Hematopoietic multipotent progenitor cell treated with erythropoietin and hydrocortisone succinate and interleukin-3 and kit ligand, for 15 days (in vitro differentiated cells): Measurements from ENCODE around the gene RNF38.
A peak's percentile ranks its signal among the peaks of the same experiment; 100 is the strongest.
"Not testable (repeated sequence)": the region's sequence is repeated elsewhere in the genome, so short reads cannot be mapped to it uniquely, and the experiment has no call there.

Experiments used
- DNase-seq: peaks from one replicate; pipeline ENCODE4 v3.0.0-alpha.2; 2015; ENCODE audit warnings: low spot score

RNF38 gene

GRCh38 chr9:36407122-36407723 is 7.2 kb upstream of the RNF38 start:
- DNase-seq = peak; percentile 78

GRCh38 chr9:36402536-36402935 is 2.5 kb upstream of the RNF38 start:
- no peak for DNase-seq

DNA sequence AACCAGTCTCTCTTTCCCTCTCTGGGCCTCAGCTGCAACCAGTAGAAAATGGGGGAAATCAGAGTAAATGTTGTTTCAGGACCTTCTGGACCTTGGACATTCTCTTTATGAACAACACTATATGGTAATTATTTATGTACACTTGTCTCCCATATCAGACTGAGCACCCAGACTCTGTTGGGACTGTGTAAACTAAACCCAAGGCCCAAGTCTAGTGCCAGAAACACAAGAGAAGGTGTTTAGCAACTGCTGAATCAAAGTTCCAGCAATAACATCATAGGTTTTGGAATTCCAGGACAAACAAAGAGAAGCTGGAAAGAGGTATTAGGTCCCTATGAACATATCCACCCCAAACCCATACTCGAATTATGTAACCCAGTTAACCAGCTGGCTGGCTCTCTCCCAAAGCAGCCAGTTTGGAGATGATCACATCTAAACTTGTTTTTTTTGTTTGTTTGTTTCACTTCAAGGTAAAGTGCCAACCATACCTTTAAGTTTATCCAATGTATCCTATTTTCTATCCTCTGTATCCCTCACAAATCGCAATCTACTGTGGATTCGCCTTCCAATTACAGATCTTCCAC is 1.9 kb upstream of the RNF38 start:
- DNase-seq = no peak

- DNase-seq = peak; percentile 79
Observed at GRCh38 chr9:36401164-36401740, 1.2 kb upstream of the RNF38 start.

DNA sequence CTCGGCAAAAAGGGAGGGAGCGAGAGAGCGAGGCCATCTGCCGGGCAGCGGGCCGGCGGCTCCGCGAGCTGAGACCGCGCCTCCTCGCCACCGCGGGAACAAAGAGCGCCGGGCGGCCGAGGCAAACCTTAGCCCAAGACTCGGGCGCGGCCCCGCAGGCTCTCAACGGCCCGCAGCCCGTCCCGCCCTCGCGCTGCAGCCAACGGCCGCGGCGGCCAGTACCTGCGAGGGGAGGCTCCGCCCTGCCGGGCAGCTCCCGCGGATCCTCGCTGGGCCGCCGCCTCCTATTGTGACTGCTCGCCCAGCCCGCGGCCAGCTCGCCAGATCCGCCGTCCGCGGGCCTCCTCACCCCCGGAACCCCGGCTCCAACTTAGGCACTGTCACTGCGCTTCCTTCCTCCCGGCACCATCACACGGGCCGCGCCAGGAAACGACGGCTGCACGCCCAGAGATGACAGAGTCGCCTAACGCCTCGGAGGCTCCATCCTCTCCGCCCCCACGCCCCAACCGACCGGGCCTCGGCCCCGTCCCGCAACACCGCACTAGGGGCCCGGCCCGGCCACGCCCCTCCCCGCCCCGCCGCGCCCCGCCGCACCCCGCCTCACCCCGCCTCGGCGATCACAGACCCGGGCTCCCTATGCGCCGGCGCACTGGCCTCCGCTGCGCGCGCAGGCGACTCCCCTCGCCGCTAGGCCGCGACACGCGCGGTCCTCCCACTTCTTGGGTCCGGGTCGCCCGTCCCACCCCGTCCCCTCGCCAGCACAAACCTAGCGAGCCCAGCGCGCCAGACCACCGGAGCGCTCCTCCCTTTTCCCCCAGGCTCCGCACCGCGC is 479 bp upstream of the RNF38 start:
- DNase-seq = peak; percentile 85

GRCh38 chr9:36398745-36399144 is 1.3 kb downstream of the RNF38 start:
- DNase-seq = no peak

GRCh38 chr9:36396985-36397384 is 3.1 kb downstream of the RNF38 start:
- DNase-seq = no peak

DNA sequence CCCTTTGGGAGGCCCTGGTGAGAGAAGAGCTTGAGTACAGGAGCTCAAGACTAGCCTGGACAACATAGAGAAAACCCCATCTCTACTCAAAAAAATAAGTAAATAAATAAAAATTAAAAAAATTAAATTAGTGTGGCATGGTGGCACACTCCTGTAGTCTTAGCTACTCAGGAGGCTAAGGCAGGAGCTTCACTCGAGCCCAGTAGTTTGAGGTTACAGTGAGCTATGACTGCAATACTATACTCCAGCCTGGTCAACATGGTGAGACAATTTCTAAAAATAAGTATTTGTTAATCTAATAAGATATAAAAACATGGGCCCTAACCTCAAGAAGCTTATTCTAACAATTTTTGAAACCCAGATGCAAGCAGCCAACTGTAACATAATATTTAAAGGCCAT is 7.6 kb downstream of the RNF38 start:
- DNase-seq = no peak

DNA sequence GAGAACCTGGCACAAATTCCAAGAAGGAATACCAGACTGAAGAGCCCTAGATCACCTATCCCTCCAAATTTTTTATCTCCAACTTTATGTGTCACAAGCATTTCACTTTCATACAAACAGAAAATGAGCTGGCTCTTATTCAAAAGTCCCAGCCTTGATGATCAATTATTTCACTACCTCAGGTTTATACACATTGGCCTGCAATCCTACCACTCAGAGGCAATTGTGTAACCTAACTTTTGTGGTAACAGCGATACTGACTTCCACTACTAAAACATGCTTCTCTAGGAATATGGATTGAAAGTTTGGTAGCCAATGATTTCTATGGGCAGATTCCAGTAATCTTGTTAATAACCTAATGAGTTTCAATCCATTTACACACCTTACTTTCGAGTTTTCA is 10.5 kb downstream of the RNF38 start:
- DNase-seq = no peak

DNA sequence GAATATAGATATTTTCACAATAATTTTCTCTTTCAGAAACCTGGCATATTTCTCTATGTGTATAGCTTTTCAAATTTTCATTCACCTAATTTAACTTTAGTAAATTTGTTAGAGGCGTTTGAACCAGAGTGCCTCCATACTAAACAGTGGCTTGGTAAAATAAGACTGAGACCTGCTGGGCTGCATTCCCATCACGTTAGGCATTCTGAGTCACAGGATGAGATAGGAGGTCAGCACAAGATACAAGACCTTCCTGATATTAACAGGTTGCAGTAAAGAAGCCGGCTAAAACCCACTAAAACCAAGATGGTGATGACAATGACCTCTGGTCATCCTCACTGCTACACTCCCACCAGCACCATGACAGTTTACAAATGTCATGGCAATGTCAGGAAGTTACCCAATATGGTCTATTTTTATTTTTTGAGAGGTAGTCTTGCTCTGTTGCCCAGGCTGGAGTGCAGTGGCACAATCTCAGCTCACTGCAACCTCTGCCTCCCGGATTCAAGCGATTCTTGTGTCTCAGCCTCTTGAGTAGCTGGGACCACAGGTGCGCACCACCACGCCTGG is 13.6 kb downstream of the RNF38 start:
- DNase-seq = not testable (repeated sequence)

DNA sequence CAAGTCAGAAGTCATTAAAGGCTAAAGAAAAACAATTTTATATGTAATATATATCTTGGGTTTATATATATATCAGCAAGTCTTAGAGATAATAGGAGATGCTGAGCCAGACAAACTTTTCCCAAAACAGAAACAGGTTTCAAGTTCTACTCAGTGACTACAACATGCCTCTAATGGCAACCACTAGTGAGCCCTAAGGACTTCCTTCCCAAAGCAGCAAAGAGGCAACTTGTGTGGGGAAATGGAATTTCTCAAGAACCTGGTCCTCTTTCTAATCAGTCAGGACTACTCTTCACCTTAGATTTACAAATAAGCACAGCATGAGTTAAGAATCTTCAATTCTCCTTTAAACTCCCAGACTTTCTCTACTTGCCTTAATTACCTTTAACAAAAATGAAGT is 17.6 kb downstream of the RNF38 start:
- no peak for DNase-seq

DNA sequence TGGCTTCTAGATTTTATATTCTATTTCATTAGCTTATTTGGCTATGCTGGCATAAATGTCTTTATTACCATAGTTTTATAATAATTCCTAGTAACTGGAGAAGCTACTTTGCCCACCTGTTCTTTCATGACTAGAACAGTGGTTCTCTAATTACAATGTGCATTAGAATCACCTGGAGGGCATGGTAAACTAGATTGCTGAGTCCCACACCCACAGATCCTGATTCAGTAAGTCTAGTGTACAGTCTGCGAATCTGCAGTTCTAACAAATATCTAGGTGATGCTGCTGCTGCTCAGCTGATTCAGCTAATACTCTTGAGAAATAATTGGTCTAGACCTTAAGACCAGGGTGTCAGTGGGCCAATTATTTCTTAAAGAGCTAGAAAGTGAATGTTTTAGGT is 35.5 kb downstream of the RNF38 start:
- no peak for DNase-seq

GRCh38 chr9:36363448-36363847 is 36.6 kb downstream of the RNF38 start:
- no peak for DNase-seq

DNA sequence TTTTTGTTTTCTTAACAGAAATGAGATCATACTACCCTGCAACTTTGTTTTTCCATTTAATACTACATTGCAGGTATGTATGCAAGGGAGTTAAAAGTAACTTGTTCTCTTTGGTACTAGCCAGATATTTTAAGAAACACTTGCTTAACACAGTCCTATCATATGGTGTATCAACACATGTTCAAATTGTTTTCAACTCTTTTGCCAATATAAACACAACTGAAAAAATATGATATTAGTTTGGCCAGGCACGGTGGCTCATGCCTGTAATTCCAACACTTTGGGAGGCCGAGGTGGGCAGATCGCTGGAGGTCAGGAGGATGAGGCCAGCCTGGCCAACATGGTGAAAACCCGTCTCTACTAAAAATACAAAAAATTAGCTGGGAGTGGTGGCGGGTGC is 41.6 kb downstream of the RNF38 start:
- no peak for DNase-seq

DNA sequence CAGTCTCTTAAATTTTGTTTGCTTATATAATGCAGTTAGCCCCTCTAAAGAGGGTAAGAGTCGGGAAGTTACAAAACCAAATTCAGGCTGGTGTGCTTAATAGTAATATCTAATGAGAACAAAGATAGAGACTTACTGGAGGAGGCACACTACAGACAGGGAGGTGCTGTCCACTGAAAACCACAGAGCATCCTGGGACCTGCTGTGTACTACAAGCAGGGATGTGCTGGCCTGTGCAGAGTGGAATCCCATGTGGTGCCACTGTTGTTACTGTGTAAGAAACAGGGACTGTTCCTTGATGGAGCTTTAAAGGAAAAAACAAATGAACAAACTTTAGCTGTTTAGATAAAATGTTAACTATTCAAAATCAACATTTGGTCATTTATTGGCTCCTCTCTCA is 42.4 kb downstream of the RNF38 start:
- DNase-seq = no peak

DNA sequence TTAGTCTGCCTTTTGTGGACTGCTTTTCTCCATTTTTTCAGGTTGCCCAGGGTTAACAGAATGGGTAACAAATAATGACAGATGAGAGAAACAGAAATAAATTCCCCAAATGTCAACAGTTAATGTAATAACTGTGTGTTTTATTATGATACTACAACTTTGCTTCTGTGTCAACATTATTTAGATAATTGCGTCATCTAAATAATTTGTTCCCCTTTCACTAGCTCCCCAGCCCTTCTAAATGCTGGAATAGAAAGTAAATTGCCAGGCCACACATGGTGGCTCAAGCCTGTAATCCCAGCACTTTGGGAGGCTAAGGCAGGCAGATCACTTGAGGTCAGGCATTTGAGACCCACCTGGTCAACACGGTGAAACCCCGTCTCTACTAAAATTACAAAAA is 53.5 kb downstream of the RNF38 start:
- DNase-seq = no peak

GRCh38 chr9:36345103-36345846 is 54.8 kb downstream of the RNF38 start:
- DNase-seq = no peak

DNA sequence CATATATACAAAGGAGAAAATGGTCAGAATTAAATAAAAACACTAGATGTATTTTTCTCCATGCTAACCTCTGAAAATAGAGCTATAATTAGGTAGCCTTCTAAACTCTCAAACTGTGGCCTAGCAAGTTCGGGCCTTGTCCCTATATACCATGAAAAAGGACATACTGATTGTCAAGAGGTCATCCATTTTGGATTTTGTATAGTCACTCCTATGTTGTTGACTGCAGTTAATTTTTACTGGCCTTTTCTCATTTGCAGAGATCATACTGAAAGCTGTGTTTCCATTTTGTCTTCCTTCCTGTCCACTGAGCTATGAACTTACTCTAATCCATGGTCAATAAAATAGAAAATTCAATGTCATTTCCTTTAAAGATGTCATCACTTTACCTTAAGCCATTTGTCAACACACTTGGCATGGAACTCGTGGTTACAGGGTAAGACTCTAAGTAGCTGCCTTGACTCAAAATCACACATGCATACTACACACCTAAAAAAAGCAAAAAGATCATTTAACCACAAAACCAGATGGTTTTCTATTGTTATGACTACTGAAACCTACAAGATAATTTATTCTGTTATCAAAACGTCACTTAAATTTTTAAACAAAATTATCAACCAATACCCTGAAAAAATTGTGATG is 58.0 kb downstream of the RNF38 start:
- no peak for DNase-seq

- DNase-seq = no peak
Observed at GRCh38 chr9:36337865-36338264, 62.2 kb downstream of the RNF38 start.

- DNase-seq = no peak
Observed at GRCh38 chr9:36337002-36337401, 63.1 kb downstream of the RNF38 start.

DNA sequence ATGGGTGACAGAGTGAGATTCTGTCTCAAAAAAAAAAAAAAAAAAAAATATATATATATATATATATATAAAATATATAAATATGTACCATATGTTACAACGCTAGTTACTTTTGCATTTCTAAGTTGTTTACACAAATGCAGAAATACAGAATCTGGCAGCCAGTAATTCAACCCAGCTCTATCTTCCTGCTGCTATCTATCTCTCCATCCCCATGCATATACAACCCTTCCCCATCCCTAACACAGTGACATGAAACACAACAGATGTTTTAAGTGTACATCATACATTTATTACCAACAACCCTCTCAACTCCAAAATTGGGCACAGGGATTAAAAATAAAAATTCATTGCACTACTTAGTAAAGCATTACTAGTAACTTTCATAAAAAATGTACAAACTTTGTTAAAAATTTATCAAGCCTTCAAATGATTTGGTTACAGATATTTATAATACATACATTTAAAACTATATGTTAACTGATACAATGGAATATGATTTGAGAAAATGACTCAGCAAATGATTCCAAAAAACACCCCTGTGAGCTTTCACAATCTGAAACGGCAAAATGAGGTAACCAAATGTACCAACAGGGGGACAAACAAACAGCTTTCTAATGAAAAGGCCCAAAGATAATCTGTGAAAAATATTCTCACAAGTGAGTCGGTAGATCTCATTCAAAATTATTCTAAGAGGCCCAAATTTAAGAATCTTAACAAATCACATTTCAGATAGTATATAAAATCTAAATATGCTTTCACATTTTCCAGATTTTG is 63.8 kb downstream of the RNF38 start:
- no peak for DNase-seq
